ENCODE data around the gene PIWIL1.

PIWIL1 gene

DNA sequence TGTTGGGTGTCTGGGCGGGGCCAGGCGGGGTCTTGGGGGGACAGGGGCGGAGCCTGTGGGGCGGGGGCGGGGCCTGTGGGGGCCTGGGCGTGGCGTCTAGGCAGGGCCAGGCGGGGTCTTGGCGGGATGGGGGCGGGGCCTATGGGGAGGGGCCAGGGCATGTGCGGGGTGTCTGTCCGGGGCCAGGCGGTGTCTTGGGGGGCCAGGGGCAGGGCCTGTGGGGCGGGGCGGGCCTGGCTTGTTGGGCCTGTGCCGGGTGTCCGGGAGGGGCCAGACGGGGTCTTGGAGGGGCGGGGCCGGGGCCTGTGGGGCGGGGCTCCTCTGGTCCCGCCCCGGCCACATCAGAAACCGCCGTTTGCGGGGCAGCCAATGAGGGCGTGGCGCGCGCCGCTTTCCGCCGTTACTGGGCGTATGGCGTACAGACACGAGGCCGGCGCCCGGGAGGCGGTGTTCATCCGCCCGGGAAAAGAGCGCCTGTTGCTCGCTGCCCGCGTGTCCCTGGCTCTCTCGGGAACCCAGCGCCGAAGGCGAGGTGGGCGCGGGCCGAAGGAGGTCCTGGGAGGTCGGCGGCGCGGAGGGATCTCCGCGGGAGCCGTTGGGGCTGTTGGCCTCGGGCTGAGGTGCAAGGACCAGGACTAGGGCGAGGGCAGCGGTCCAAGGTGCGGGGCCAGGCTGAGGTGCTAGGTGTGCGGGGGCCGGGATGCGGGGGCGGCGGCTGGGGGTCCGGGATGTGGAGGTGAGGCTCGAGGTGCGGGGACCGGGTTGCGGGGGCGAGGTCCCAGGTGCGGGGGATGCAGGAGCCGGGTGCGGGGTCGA is at the start of gene PIWIL1:
TSS of gene PIWIL1 (plus strand) at position 400 of the 816 bp plus-strand sequence. CDS start 4,705 bp downstream, outside the sequence.
- DNase-seq (ENCODE audit: low read depth, low spot score): no peak
- TF ChIP-seq, protein P1, sequence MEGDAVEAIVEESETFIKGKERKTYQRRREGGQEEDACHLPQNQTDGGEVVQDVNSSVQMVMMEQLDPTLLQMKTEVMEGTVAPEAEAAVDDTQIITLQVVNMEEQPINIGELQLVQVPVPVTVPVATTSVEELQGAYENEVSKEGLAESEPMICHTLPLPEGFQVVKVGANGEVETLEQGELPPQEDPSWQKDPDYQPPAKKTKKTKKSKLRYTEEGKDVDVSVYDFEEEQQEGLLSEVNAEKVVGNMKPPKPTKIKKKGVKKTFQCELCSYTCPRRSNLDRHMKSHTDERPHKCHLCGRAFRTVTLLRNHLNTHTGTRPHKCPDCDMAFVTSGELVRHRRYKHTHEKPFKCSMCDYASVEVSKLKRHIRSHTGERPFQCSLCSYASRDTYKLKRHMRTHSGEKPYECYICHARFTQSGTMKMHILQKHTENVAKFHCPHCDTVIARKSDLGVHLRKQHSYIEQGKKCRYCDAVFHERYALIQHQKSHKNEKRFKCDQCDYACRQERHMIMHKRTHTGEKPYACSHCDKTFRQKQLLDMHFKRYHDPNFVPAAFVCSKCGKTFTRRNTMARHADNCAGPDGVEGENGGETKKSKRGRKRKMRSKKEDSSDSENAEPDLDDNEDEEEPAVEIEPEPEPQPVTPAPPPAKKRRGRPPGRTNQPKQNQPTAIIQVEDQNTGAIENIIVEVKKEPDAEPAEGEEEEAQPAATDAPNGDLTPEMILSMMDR (IDR thresholded peaks at IDR 0.05; ENCODE audit: low read depth, low read length): no peak
- no peak within 1 kb of the TSS for H3K4me3 ChIP-seq (ENCODE audit: low read depth, low read length)
- in situ Hi-C loops (cut with HindIII; ENCODE audit: low sequenced_read_pairs): no loop called here

DNA sequence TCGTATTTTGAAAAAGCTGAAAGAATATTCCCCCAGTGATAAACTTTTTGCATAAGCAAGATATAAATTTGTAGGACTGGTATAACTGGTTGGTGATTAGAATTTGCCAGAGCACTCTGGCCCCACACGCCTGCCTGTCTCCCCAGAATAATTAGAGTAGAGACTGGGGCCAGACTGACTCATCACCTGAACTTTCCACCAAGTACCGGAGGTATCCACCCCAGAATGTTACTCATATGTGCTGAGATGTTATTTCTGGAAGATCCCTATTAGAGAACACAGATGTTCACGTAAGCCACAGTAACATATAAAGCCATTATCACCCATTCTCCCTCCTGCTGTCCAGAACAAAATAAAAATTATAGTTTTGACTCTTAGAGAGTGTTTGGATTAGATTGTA is 49.5 kb upstream of the PIWIL1 start:
- in situ Hi-C loops (cut with HindIII; ENCODE audit: low sequenced_read_pairs): no loop called here

DNA sequence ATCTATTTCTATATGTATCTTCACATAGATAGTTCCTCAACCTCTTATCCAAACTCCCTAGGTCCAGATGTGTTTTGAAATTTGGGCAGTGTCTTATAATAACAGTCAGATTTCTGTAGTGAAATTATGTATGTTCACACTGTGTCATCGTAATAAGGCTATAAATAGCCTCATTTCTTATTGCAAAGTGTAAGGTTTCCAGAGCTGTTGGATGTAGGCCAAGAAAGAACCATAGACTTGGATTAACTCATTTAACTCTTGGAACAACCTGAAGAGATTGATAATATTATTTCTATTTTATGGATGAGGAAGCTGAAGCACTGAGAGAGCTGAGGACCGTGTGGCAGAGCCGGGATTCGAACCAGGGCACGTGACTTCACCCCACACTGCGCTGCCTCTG is 49.0 kb upstream of the PIWIL1 start:
- no peak for DNase-seq (ENCODE audit: low read depth, low spot score)
- H3K4me3 ChIP-seq (ENCODE audit: low read depth, low read length): no peak overlapping the region
- in situ Hi-C loops (cut with HindIII; ENCODE audit: low sequenced_read_pairs): no loop called here
- TF ChIP-seq, protein P1 (IDR thresholded peaks at IDR 0.05; ENCODE audit: low read depth, low read length): no peak

More for the DNA sequence above, 49.5 kb upstream of the PIWIL1 start:
- no peak overlapping the region for H3K4me3 ChIP-seq (ENCODE audit: low read depth, low read length)
- TF ChIP-seq, protein P1 (IDR thresholded peaks at IDR 0.05; ENCODE audit: low read depth, low read length): no peak
- DNase-seq (ENCODE audit: low read depth, low spot score): no peak

DNA sequence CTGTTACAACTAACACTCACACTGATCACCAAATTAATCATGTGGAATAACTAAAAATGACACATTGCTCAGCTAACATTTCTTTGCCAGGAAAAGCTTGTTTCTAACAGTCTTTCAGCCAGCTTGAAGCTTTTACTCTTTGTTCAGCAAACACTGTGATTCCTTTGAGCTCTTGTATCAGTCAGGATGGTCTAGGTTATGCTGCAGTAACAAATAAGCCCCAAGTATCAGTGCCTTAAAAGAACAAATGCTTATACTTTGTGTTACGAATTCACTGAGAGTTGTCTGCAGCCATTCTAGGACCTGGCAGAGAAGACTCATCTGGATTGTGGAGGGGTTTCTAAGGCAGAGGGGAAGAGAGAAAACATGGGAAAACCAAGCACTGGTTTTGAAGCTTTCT is 47.6 kb upstream of the PIWIL1 start:
- TF ChIP-seq, protein P1 (IDR thresholded peaks at IDR 0.05; ENCODE audit: low read depth, low read length): no peak
- DNase-seq (ENCODE audit: low read depth, low spot score): no peak
- no peak overlapping the region for H3K4me3 ChIP-seq (ENCODE audit: low read depth, low read length)
- in situ Hi-C loops (cut with HindIII; ENCODE audit: low sequenced_read_pairs): no loop called here

DNA sequence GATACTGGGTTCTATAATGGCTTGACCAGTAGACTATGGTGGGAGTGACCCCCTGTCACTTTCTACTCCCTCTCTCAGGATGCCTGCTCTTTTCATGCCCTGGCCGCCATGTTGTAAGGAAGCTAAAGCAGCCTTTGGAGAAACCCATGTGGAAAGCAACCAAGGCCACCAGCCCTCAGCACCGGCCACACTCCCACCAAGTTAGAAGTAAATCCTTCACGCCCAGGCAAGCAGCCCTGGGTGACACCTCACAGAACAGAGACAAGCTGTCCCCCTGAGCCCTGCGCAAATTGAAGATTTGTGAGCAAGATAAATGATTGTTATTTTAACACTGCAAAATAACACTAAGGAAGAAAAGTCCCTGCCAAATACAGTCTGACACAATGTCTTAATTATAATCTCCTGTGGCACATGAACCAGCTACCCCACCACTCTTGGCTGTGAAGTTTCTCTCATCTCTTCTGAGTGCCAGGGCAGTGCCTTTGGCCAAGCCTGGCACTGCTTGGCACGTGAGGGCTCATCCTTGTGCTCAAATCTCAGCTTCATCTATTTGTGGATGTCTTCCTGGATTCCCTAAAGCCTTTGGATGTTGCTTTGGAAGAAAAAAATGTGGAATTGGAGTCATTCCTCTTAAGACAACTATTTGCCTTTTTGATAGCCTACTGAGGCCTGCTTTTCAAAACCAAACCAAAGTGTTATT is 39.2 kb upstream of the PIWIL1 start:
- TF ChIP-seq, protein P1 (IDR thresholded peaks at IDR 0.05; ENCODE audit: low read depth, low read length): no peak
- no peak overlapping the region for H3K4me3 ChIP-seq (ENCODE audit: low read depth, low read length)
- in situ Hi-C loops (cut with HindIII; ENCODE audit: low sequenced_read_pairs): no loop called here
- no peak for DNase-seq (ENCODE audit: low read depth, low spot score)

DNA sequence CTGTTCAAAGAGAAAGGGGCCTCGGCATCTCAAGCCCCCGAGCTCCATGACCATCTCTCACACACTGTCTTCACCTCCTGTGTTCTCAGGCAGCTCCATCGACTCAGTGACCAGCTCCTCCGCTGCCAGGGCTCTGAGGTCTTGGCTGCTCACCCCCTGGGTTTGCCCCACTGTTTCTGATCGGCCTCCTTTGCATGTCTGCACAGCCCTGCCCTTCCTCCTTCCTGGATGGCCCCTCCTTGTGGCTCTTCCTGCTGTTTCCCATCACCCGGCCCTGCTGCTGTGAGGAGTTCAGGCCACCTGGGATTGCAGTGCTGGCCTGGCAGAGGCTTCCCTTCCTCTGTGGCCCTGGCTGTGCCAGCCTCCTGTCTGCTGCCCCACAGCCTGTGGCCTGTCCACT is 38.1 kb upstream of the PIWIL1 start:
- TF ChIP-seq, protein P1 (IDR thresholded peaks at IDR 0.05; ENCODE audit: low read depth, low read length): no peak
- H3K4me3 ChIP-seq (ENCODE audit: low read depth, low read length): no peak overlapping the region
- no peak for DNase-seq (ENCODE audit: low read depth, low spot score)
- in situ Hi-C loops (cut with HindIII; ENCODE audit: low sequenced_read_pairs): no loop called here
